ENCODE results near the gene ABCC8. TPM values are rescaled to one million over a fixed set of nuclear protein-coding genes. Genes with fewer than 3 reads are reported as not detected.

The ABCC8 gene
- total and polyA plus RNA-seq, 2 donors from 2014 or later, result 1.3 to 3.2 TPM

- no peaks in the 10 kb centered on the region for H3K36me3 ChIP-seq (ENCODE audit: control insufficient read depth in 2 of 3, insufficient read depth in 3 of 3, low read length in 3 of 3)
- no peaks in the 10 kb centered on the region for H3K9me3 ChIP-seq (ENCODE audit: control insufficient read depth in 2 of 3, insufficient read depth in 1 of 3, low read length in 3 of 3)
- FAIRE-seq, result no peak
- no peak overlapping the region for H3K9ac ChIP-seq (ENCODE audit: low read length in 3 of 3)
- no peaks in the 10 kb centered on the region for H3K27me3 ChIP-seq (ENCODE audit: control insufficient read depth, insufficient read depth, low read length)
- H3K4me1 ChIP-seq (ENCODE audit: control insufficient read depth in 2 of 3, insufficient read depth in 2 of 3, low read depth in 1 of 3, low read length in 3 of 3), result peaks cover 0 to 11% (median 0%) of the 10 kb centered on the region in 3 donors
- no peak overlapping the region for H3K4me3 ChIP-seq (ENCODE audit: low read length in 3 of 3)
- intact Hi-C loops (cut with DNase I), result no loop called here
- peak overlapping the region in 1 of 2 donors; percentile 76 for H3K27ac ChIP-seq (ENCODE audit: low read depth in 2 of 2, low read length in 2 of 2)
- no peak for TF ChIP-seq CTCF (IDR thresholded peaks at IDR 0.05; ENCODE audit: borderline replicate concordance, extremely low read depth, insufficient read depth)
- DNase-seq, result peak in 1 of 5 donors; percentile 12
These were observed 70.4 kb downstream of the ABCC8 start for GRCh38 chr11:17406082-17406817.

DNA sequence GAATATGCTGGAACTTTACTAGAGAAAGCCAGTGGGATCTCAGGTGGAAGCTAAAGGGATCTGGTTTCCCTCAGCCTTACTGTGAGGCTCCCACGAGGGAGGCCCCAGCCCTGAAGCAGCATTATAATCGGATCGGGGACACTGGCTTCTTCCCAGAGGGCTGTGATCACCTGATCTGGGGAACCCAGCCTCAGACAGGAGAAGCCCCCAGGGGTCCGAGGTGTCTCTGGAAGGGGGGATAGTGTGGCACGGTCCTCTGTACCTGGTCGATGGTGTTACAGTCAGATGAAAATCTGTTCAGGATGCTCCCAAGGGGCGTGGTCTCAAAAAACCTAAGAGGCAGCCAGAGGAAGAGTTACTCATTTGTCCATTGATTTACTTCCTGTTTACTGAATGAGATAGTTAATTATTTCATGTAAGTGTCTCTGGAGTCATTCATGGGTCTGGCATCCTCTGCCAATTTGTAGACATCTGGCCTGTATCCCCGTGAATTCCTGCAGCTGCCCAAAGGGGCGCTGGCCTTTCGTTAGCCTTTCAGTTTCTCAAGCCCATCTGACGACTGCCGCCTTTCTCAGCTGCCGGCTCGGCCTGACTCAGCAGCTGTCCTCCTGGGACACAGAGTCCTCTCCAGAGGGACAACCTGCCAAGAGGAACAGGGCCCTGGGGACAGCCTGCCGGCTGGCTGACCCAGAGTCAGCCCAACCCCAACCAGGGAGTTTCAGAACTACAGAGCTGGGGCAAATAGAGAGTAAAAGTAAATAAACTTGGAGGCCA is 71.2 kb downstream of the ABCC8 start:
- DNase-seq (peak in 2 of 5 donors; percentile 51 to 95), FAIRE-seq (no peak)
- H3K4me3 ChIP-seq (ENCODE audit: low read length in 3 of 3), result no peak overlapping the region
- H3K36me3 ChIP-seq (ENCODE audit: control insufficient read depth in 2 of 3, insufficient read depth in 3 of 3, low read length in 3 of 3), result no peaks in the 10 kb centered on the region
- no peaks in the 10 kb centered on the region for H3K9me3 ChIP-seq (ENCODE audit: control insufficient read depth in 2 of 3, insufficient read depth in 1 of 3, low read length in 3 of 3)
- H3K4me1 ChIP-seq (ENCODE audit: control insufficient read depth in 2 of 3, insufficient read depth in 2 of 3, low read depth in 1 of 3, low read length in 3 of 3), result peaks cover 0 to 11% (median 0%) of the 10 kb centered on the region in 3 donors
- H3K9ac ChIP-seq (ENCODE audit: low read length in 3 of 3), result no peak overlapping the region
- TF ChIP-seq CTCF (IDR thresholded peaks at IDR 0.05; ENCODE audit: borderline replicate concordance, extremely low read depth, insufficient read depth), result no peak
- intact Hi-C loops (cut with DNase I), result no loop called here
- no peaks in the 10 kb centered on the region for H3K27me3 ChIP-seq (ENCODE audit: control insufficient read depth, insufficient read depth, low read length)
- H3K27ac ChIP-seq (ENCODE audit: low read depth in 2 of 2, low read length in 2 of 2), result peak overlapping the region; percentile 3 to 76

GRCh38 chr11:17403980-17404759 is 72.5 kb downstream of the ABCC8 start:
- H3K4me3 ChIP-seq (ENCODE audit: low read length in 3 of 3), result no peak overlapping the region
- H3K9me3 ChIP-seq (ENCODE audit: control insufficient read depth in 2 of 3, insufficient read depth in 1 of 3, low read length in 3 of 3), result no peaks in the 10 kb centered on the region
- no peak for TF ChIP-seq CTCF (IDR thresholded peaks at IDR 0.05; ENCODE audit: borderline replicate concordance, extremely low read depth, insufficient read depth)
- H3K27ac ChIP-seq (ENCODE audit: low read depth in 2 of 2, low read length in 2 of 2), result no peak overlapping the region
- FAIRE-seq (no peak), DNase-seq (peak in 3 of 5 donors; percentile 19 to 58 (median 52))
- no peaks in the 10 kb centered on the region for H3K27me3 ChIP-seq (ENCODE audit: control insufficient read depth, insufficient read depth, low read length)
- peaks cover 0 to 11% (median 0%) of the 10 kb centered on the region in 3 donors for H3K4me1 ChIP-seq (ENCODE audit: control insufficient read depth in 2 of 3, insufficient read depth in 2 of 3, low read depth in 1 of 3, low read length in 3 of 3)
- no peak overlapping the region for H3K9ac ChIP-seq (ENCODE audit: low read length in 3 of 3)
- intact Hi-C loops (cut with DNase I), result no loop called here
- no peaks in the 10 kb centered on the region for H3K36me3 ChIP-seq (ENCODE audit: control insufficient read depth in 2 of 3, insufficient read depth in 3 of 3, low read length in 3 of 3)

Measured in kidney (tissue), 14 donors.